ENCODE measurements around the gene COPS7A. TPM values are rescaled to one million over a fixed set of nuclear protein-coding genes. Genes with fewer than 3 reads are reported as not detected.
"Not testable (repeated sequence)": the region's sequence is repeated elsewhere in the genome, so short reads cannot be mapped to it uniquely, and the experiment has no call there.

Gene COPS7A
- total and polyA plus RNA-seq, 9 donors, result 36.4 to 74.8 (median 48.4) TPM

DNA sequence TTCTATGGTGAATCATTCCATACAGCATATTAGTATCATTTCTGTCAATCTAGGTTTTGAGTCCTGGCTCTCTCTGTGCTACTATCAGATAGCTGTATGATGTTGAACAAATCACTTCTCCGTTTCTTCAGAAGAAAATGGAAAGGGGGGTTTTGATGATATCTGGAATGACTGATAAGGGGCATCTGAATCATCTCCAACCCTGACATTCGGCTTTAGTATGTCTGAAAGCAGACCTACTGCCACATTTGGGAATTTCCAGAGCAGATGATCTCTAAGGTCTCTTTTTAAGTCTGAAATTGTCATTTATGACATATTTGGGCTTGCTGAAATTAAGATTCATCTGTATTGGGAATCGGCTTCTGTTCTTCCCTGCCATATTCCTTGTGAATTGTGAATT, 19.0 kb downstream of the COPS7A start:
- DNase-seq, result no peak
- Histone ChIP-seq H3K36me3 (no peaks in the 10 kb centered on the region), H3K9me3 (no peaks in the 10 kb centered on the region), H3K4me3 (no peak overlapping the region), H3K27ac (no peak overlapping the region), H3K4me1 (ENCODE audit: insufficient read depth) (no peaks in the 10 kb centered on the region), H3K27me3 (no peaks in the 10 kb centered on the region)
- TF ChIP-seq EP300 (IDR thresholded peaks at IDR 0.05), result no peak
- TF ChIP-seq, protein P1, sequence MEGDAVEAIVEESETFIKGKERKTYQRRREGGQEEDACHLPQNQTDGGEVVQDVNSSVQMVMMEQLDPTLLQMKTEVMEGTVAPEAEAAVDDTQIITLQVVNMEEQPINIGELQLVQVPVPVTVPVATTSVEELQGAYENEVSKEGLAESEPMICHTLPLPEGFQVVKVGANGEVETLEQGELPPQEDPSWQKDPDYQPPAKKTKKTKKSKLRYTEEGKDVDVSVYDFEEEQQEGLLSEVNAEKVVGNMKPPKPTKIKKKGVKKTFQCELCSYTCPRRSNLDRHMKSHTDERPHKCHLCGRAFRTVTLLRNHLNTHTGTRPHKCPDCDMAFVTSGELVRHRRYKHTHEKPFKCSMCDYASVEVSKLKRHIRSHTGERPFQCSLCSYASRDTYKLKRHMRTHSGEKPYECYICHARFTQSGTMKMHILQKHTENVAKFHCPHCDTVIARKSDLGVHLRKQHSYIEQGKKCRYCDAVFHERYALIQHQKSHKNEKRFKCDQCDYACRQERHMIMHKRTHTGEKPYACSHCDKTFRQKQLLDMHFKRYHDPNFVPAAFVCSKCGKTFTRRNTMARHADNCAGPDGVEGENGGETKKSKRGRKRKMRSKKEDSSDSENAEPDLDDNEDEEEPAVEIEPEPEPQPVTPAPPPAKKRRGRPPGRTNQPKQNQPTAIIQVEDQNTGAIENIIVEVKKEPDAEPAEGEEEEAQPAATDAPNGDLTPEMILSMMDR (IDR thresholded peaks at IDR 0.05), result no peak
- TF ChIP-seq POLR2A (IDR thresholded peaks at IDR 0.05), result no peak
- WGBS, 3 donors, result 77 to 83% (median 82%) methylated on average over 3 of the region's 3 CpGs
- intact Hi-C loops (cut with DNase I), result no loop called here

DNA sequence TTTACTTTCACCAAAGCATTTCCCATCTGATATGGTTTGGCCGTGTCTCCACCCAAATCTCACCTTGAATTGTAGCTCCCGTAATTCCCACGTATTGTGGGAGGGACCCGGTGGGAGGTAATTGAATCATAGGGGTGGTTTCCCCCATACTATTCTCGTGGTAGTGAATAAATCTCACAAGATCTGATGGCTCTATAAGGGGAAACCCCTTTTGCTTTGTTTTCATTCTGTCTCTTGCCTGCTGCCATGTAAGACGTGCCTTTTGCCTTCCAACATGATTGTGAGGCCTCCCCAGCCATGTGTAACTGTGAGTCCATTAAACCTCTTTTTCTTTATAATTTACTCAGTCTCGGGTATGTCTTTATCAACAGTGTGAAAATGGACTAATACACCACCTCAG, 19.5 kb downstream of the COPS7A start:
- H3K27ac ChIP-seq; H3K4me3 ChIP-seq; DNase-seq; H3K9me3 ChIP-seq; intact Hi-C loops (cut with DNase I); H3K27me3 ChIP-seq; H3K4me1 ChIP-seq (ENCODE audit: insufficient read depth); H3K36me3 ChIP-seq: not testable (repeated sequence)
- WGBS, 3 donors, result 71 to 74% (median 72%) methylated on average over 7 of the region's 7 CpGs

DNA sequence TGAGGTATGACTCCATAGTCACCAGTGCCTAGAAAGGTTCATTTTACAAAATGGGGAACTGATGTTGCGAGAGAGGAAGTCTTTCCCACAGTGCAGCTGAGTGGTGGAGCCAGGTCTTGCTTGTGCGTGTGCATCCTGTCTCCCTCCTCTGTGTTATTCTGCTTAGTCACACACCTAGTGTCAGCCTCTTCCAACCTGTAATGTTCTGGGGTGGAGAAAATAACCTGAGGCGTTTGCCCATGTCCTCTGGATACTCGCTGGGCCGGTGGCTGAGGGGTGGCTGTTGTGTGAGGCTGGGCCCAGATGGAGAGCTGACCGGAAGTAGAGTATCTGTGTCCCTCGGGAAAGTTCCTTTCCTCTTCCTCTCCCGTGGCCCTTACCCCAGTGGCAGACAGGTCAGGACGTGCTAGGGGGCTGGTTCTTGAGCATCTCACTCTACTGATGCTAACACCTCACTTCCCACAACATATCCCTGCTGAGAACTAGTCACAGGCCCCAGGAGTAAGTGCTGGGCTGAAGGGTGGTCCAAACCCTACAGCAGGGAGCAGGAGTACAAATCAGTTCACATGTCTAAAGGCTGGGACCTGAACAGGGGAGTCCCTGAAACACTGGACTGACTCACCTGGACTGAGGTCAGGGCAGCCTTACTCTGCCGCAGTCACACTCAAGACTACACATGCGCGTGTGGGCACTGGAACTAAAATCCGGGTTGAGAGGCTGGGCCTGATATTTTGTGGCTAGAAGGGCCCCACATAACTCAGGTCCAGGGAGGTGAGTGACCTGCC, 22.1 kb downstream of the COPS7A start:
- no peak overlapping the region for H3K4me3 ChIP-seq
- no peaks in the 10 kb centered on the region for H3K9me3 ChIP-seq
- no peaks in the 10 kb centered on the region for H3K4me1 ChIP-seq (ENCODE audit: insufficient read depth)
- no peaks in the 10 kb centered on the region for H3K27me3 ChIP-seq
- H3K36me3 ChIP-seq, result no peaks in the 10 kb centered on the region
- intact Hi-C loops (cut with DNase I), result loop anchor here in 1 of 4 donors (5.0 kb wide), 1 partner anchor 36 kb away; no protein-coding TSS in a partner anchor
- no peak for DNase-seq
- TF ChIP-seq, protein P1 (IDR thresholded peaks at IDR 0.05), result no peak
- no peak for TF ChIP-seq POLR2A (IDR thresholded peaks at IDR 0.05)
- 63 to 64% (median 64%) methylated on average over 13 of the region's 13 CpGs for WGBS, 3 donors
- no peak overlapping the region for H3K27ac ChIP-seq

DNA sequence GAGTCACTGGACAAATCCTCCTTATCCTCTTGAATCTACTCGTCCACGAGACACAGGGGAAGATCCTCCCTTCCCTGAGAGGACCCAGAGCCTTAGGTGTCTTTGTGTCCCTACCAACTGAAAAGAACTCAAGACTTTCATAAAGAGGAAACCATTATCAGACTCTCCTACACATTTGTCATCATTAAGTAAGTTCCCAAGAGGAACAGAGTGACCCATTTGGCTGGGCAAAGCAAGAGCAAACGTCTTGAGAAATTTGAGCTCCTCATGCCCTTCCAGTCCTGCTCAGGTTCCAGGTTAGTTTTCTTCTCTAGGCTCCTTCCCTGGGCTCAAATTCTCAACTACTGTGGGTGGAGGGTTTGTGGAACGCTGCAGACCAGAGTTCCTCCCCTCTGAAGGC, 23.4 kb downstream of the COPS7A start:
- no peaks in the 10 kb centered on the region for H3K9me3 ChIP-seq
- no peak for DNase-seq
- peaks cover 5% of the 10 kb centered on the region for H3K4me1 ChIP-seq (ENCODE audit: insufficient read depth)
- H3K27me3 ChIP-seq, result no peaks in the 10 kb centered on the region
- 43 to 47% (median 45%) methylated on average over 4 of the region's 4 CpGs for WGBS, 3 donors
- no peaks in the 10 kb centered on the region for H3K36me3 ChIP-seq
- no peak overlapping the region for H3K27ac ChIP-seq
- intact Hi-C loops (cut with DNase I), result loop anchor here in 1 of 4 donors (5.0 kb wide), 1 partner anchor 35 kb away; no protein-coding TSS in a partner anchor
- TF ChIP-seq, protein P1 (IDR thresholded peaks at IDR 0.05), result no peak
- TF ChIP-seq POLR2A (IDR thresholded peaks at IDR 0.05) (no peak), EP300 (IDR thresholded peaks at IDR 0.05) (no peak)
- H3K4me3 ChIP-seq, result no peak overlapping the region

DNA sequence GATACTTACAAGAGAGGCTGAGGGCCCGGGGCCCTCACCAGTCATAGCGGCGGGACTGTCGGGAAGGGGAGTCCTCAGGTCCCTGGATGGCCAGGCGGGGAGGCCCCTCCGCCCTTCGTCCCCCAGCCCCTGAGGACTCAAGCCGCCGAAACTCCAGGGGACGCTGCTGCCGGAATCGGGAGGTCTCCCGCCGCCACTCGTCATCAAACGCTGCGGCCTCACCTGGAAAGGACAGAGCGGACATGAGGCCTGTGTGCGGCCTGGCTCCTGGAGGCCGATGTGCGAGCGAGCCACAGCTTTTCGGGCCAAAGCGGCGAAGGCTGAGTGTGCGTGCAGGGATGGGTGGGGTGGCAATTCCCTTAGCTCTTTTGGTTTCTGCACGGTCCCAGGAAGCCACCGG, 24.9 kb downstream of the COPS7A start:
- DNase-seq, result no peak
- H3K4me1 ChIP-seq (ENCODE audit: insufficient read depth), result peaks cover 5% of the 10 kb centered on the region
- H3K27ac ChIP-seq, result no peak overlapping the region
- intact Hi-C loops (cut with DNase I), result loop anchor here in 1 of 4 donors (5.0 kb wide), 1 partner anchor 34 kb away; no protein-coding TSS in a partner anchor
- WGBS, 3 donors, result 92 to 93% (median 93%) methylated on average over 28 of the region's 28 CpGs
- no peaks in the 10 kb centered on the region for H3K9me3 ChIP-seq
- TF ChIP-seq, protein P1 (IDR thresholded peaks at IDR 0.05), result no peak
- TF ChIP-seq POLR2A (IDR thresholded peaks at IDR 0.05), result no peak
- TF ChIP-seq EP300 (IDR thresholded peaks at IDR 0.05), result no peak
- no peaks in the 10 kb centered on the region for H3K36me3 ChIP-seq
- H3K4me3 ChIP-seq, result no peak overlapping the region
- no peaks in the 10 kb centered on the region for H3K27me3 ChIP-seq
